ENCODE data around the gene CATSPERZ. TPM values are rescaled to one million over a fixed set of nuclear protein-coding genes. Genes with fewer than 3 reads are reported as not detected.

Gene CATSPERZ
- total and polyA plus RNA-seq, 3 donors from 2014 or later = 278 to 1,116 (median 484) TPM

GRCh38 chr11:64285885-64286800, 14.0 kb upstream of the CATSPERZ start:
- peaks cover 23% of the 10 kb centered on the region for H3K4me1 ChIP-seq
- peak overlapping the region; percentile 80 to 93 for H3K4me3 ChIP-seq
- intact Hi-C loops (cut with DNase I; ENCODE audit: low total_unique reads) = no loop called here
- no peak for DNase-seq
- H3K27me3 ChIP-seq = no peaks in the 10 kb centered on the region
- H3K27ac ChIP-seq = peak overlapping the region; percentile 47 to 97
- no peaks in the 10 kb centered on the region for H3K36me3 ChIP-seq (ENCODE audit: low read depth, missing control alignments)
- H3K9me3 ChIP-seq = no peaks in the 10 kb centered on the region
- TF ChIP-seq POLR2A (IDR thresholded peaks at IDR 0.05) (no peak), CTCF (IDR thresholded peaks at IDR 0.05) (no peak)
- 27 to 37% methylated on average over 17 to 26 of the region's 40 CpGs for whole genome bisulfite sequencing, 2 donors

GRCh38 chr11:64286801-64287159, 13.4 kb upstream of the CATSPERZ start:
- intact Hi-C loops (cut with DNase I; ENCODE audit: low total_unique reads) = no loop called here

GRCh38 chr11:64287676-64288352, 12.3 kb upstream of the CATSPERZ start:
- Histone ChIP-seq H3K4me1 (peaks cover 31% of the 10 kb centered on the region), H3K27me3 (no peaks in the 10 kb centered on the region), H3K4me3 (no peak overlapping the region), H3K27ac (no peak overlapping the region), H3K9me3 (no peaks in the 10 kb centered on the region), H3K36me3 (ENCODE audit: low read depth, missing control alignments) (no peaks in the 10 kb centered on the region)
- intact Hi-C loops (cut with DNase I; ENCODE audit: low total_unique reads) = no loop called here
- TF ChIP-seq CTCF (IDR thresholded peaks at IDR 0.05) = no peak
- no peak for TF ChIP-seq POLR2A (IDR thresholded peaks at IDR 0.05)
- no peak for DNase-seq
- 94 to 95% methylated on average over 15 to 33 of the region's 33 CpGs for WGBS, 2 donors

More at GRCh38 chr11:64286801-64287159, 13.4 kb upstream of the CATSPERZ start:
- Histone ChIP-seq H3K4me3 (peak overlapping the region in 1 of 2 donors; percentile 80), H3K27me3 (no peaks in the 10 kb centered on the region), H3K4me1 (peaks cover 23% of the 10 kb centered on the region), H3K27ac (no peak overlapping the region), H3K9me3 (no peaks in the 10 kb centered on the region), H3K36me3 (ENCODE audit: low read depth, missing control alignments) (no peaks in the 10 kb centered on the region)
- DNase-seq = no peak
- WGBS, 2 donors = 55 to 57% methylated on average over 9 of the region's 9 CpGs
- TF ChIP-seq CTCF (IDR thresholded peaks at IDR 0.05) (no peak), POLR2A (IDR thresholded peaks at IDR 0.05) (no peak)

- H3K9me3 ChIP-seq = no peaks in the 10 kb centered on the region
- intact Hi-C loops (cut with DNase I; ENCODE audit: low total_unique reads) = no loop called here
- no peaks in the 10 kb centered on the region for H3K36me3 ChIP-seq (ENCODE audit: low read depth, missing control alignments)
- no peak for DNase-seq
- no peak for TF ChIP-seq CTCF (IDR thresholded peaks at IDR 0.05)
- no peak for TF ChIP-seq POLR2A (IDR thresholded peaks at IDR 0.05)
- H3K27me3 ChIP-seq = no peaks in the 10 kb centered on the region
- whole genome bisulfite sequencing, 2 donors = 83 to 89% methylated on average over 4 to 9 of the region's 9 CpGs
- no peak overlapping the region for H3K4me3 ChIP-seq
- peaks cover 28% of the 10 kb centered on the region for H3K4me1 ChIP-seq
- H3K27ac ChIP-seq = no peak overlapping the region
Measured at GRCh38 chr11:64288353-64288750, 11.8 kb upstream of the CATSPERZ start.

Data from testis (tissue), 3 donors.